Measurements from ENCODE around the gene SCAMP1.

The SCAMP1 gene

DNA sequence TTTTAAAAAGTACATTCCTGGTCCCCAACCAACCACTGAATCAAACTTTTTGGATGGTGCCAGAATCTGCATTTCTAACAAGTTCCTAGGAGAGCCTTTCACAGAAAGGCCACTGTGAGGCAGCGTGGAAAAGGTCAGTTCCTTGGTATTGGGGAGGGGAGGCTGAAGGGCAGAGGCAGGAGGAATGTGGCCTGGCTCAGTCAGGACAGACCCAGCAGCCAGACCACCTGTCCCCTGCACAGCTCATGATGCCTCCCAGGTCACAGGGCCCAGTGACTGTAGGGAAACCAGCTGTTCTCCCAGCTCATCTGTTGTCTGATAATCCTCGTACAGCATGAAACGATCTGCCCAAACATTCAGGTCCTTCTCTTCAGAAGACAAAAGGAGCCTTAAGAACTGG is 155.3 kb downstream of the SCAMP1 start:
- DNase-seq = no peak

DNA sequence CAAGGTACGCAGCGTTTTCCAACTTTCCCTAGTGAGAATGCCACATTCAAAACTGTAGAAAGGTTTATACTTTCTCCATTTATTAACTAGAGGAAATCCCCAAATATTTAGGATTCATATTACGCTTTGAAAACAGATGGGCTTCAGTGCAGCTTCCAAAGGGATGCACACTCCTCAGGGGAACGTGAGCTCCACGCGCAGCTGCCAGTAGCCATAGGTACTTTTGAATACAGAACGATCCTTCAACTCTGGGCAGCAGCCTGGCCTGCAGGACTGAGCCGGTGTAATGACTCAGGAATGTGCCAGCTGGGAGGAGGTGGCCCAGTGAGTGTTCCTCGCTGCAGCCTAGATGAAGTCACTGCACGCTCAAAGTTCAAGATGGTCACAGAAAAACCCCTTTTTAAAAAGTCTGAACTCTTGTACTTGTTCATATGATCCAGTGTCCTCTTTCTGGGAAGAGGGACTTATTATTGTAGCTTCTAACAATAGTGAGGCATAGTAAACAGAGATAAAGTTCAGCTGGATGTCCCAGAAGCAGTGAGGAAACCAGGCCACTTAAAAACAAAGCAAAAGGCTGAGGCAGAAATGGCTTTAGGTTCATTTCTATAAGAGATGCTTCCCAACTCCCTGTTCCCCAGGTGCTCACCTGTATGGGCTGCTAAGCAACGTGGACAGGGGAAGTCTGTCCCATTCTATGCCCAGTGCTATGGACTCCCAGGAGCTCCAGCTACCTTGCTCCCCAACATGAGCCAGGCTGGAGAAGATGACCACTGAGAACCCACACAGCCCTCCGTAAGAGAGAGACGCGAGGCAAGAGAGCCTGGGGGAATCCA is 158.2 kb downstream of the SCAMP1 start:
- no peak for DNase-seq

DNA sequence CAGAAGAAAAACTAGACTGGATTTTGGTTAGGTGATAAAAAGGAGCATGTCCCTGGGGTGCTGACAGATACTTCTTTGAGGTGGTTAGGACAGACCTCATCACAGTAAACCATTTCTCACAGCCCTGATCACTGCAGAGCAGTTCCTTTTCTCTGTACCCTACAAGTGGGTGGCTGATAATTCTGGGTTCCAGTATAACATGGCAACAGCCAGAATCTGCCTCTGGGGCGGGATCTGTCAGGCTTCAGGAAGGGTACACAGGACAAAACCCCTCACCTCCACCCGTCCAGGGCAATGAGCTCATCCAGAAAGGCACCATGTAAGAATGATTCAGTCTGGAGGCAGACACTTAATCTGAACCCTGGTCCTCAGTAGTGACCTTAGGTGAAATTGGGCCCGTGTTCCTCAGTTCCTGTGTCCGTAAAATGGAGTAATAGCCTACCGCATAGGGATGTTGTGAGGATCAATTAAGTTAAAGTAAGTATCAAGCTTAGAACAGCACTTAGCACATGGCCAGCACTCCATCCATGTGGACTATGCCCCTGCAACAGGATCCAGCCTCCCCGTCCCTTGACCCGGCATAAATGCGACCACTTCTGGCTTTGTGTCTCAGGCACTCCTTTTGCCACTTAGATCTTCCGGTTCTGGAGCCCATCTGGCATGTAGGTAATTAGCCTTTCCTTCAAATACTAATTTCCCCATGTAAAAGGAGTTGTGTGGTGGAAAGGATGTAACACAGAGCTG is 159.0 kb downstream of the SCAMP1 start:
- no peak for DNase-seq

DNA sequence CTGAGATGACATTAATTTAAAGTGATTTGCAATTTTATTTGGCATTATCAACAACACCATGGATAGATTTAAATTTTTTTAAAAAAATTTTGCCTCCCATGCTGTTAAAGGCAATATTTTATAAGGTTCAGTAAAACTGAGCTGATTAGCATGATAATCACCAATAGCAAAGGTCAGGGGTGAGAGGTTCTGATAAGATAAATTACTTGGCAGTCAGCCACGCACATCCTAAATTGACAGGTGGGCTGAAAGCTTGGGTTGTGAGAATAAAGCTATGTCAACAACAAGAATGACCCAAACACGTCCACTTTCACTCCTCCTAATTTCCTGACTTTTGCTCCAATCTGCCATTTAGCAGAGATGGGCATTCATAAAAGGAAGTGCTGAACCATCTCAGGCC is 161.0 kb downstream of the SCAMP1 start:
- DNase-seq = no peak

DNA sequence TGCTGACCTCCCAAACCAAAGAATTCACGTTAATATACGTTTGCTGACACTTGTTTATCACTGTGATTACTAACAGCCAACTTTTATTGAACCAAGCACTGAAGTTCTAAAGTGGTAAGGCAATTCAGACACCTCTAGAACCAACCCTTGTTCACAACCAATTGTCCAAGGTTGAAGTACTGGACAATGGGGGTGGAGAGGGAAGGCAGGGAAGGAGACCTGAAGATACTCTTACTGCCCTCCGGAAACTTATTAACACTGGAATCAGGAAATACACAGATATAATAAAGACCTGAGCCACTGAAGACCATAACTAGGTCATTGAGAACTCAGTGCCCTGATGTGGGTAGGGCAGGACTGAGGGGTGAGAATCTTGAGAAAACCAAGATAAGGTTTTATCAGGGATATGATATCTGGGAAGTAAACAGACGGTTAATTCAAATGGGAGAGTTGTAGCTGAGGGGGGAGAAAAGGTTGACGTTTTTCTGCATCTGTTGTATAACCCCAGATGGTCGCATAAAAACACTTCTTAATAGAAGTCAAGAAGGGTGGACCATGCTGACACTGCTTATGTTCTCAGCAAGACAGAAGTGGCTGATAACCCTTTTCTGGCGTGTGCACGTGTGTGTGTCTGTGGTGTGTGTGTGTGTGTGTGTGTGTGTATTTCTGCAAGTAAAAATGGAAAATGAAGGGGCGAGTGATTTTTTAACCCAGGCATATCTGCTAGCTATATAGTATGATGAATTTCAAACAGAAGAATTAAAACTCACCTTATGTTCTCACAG is 162.3 kb downstream of the SCAMP1 start:
- no peak for DNase-seq

DNA sequence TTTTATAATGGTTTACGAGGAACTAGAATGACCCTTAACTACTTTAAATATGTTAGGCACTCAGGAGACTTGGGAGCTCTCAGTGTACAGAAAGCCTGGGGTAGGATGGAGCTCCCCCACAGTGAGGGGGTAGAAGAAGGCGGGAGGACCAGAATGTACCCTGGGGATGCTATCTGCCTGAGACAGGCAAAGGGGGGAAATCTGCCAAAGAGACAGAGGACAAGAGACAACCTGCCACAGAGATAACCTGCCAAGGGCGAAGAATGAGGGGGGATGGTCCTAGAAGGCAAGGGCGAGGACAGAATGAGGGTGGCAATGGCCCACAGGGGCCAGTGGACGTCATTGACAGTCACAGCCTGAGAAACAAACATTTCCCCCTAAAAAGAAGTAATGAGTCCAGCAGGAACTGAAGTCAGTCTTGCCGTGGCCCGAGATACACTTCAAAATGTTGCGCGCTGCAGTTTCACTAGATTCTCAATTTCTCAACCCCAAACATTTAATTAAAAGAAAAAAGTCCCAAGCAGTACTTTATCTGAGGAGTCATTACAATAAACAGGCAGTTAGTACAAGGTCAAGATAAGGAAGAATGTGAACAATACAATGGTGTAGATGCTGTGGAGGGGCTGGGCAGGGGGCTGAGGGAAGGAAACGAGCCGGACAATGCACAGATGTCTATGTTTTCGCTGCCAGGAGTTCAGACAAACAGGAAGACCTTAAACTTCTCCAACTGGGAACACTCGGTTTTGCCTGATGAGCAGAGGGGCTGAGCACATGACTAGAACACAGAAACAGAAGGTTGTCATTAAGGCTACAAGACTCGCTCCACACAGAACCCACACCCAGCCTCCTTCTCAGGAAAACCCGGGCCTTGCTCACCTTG is 163.1 kb downstream of the SCAMP1 start:
- no peak for DNase-seq

DNA sequence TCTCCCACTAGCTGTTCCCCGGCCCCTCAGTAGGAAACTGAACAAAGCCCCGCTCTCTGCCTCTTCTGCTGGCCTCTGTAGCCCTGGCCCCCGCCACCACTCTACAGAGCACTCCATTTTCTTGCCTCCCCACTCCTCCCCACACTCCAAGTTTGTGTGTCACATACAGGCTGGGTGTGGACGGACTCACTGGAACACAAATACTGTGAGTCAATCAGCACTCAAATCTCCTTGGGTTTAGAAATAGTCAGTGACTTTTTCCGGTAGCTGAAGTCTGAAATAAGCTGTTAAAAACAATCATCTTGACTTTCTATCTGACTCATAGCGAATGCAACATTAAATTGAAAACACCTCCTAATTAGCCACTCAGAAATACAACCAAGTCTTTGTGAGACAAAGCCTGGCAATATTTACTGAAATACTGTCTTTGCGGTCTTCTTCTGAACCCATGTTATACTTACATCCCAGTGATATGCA is 165.7 kb downstream of the SCAMP1 start:
- DNase-seq = no peak

DNA sequence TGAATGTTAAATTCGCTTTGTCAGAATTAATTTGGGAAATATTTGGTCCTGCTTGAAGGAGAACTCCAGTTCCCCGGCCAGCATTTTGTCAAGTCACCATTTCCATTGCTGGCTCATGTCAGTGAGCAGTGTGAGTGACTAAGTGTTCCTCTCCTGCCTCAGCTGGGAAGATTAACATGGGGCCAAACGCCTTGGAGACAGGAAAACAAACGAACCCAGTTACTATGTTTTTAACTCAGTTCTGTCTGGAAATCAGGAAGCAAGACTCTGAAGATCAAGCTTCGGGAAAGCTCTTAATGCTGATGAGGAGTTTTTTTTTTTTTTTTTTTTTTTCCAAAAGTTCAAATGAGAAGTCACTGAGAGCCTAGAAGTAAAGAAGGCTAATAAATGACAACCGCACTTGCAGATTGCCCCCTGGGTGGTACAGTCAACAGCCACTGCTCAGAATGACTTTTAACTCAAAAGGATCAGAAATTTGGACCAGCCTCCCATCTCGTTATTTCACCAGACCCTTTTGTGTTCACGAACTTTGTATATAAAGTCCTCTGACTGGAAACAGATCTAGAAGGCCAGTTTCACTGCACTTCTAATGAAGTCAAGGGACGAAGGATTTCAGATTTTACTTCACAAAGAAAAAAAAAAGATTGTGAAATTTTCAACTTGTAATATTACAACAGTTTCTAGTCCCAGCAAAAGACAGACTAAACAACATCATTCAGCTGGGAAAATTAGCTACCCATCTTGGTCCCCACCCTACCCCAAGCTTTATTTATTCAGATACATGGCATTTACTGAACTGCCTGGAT is 166.8 kb downstream of the SCAMP1 start:
- no peak for DNase-seq

DNA sequence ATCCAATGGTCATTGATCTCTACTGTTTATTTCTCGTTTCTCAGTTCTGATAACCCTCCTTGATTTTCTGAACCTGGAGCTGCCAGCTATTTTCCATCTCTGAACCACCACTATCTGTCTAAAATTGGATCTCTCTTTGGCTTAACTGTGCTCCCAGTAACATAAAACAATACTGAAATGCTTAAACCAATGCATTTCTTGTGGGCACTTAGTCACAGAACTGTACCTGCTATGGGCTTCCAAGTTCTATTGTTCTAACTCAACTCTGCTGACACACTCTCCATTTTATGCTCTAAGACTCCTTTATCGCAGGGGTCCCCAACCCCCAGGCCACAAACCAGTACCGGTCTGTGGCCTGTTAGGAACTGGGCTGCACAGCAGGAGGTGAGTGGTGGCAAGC is 167.5 kb downstream of the SCAMP1 start:
- no peak for DNase-seq

Data from KG1 (cell line).